GM19328 (cell line): ENCODE data around the gene UBE2G2.

Experiments used
- ATAC-seq: cut with Tn5 transposase; IDR thresholded peaks from one replicate; pipeline ENCODE4 v1.9.1; 2021; ENCODE audit warnings: mild to moderate bottlenecking, moderate library complexity; ENCODE audit not compliant: unreplicated experiment

Gene UBE2G2

GRCh38 chr21:44752671-44753235, 48.9 kb downstream of the UBE2G2 start:
- ATAC-seq: no peak

GRCh38 chr21:44751799-44752636, 49.6 kb downstream of the UBE2G2 start:
- no peak for ATAC-seq

- no peak for ATAC-seq
Observed at GRCh38 chr21:44751186-44751798, 50.3 kb downstream of the UBE2G2 start.

- no peak for ATAC-seq
Observed at GRCh38 chr21:44750675-44751025, 51.0 kb downstream of the UBE2G2 start.

GRCh38 chr21:44749759-44750674, 51.6 kb downstream of the UBE2G2 start:
- no peak for ATAC-seq

- ATAC-seq: no peak
Observed at GRCh38 chr21:44749116-44749758, 52.4 kb downstream of the UBE2G2 start.

GRCh38 chr21:44748621-44749020, 53.0 kb downstream of the UBE2G2 start:
- ATAC-seq: no peak

- no peak for ATAC-seq
Observed at GRCh38 chr21:44742418-44743153, 59.0 kb downstream of the UBE2G2 start.

GRCh38 chr21:44741921-44742320, 59.7 kb downstream of the UBE2G2 start:
- no peak for ATAC-seq

GRCh38 chr21:44740742-44741141, 60.9 kb downstream of the UBE2G2 start:
- no peak for ATAC-seq

- ATAC-seq: no peak
Observed at GRCh38 chr21:44739316-44739715, 62.3 kb downstream of the UBE2G2 start.

- no peak for ATAC-seq
Observed at GRCh38 chr21:44738621-44739020, 63.0 kb downstream of the UBE2G2 start.

GRCh38 chr21:44737706-44738354, 63.8 kb downstream of the UBE2G2 start:
- ATAC-seq: no peak

GRCh38 chr21:44736291-44737004, 65.2 kb downstream of the UBE2G2 start:
- ATAC-seq: no peak

- no peak for ATAC-seq
Observed at GRCh38 chr21:44735821-44736220, 65.8 kb downstream of the UBE2G2 start.

GRCh38 chr21:44734841-44735240, 66.8 kb downstream of the UBE2G2 start:
- ATAC-seq: no peak

GRCh38 chr21:44734026-44734745, 67.4 kb downstream of the UBE2G2 start:
- no peak for ATAC-seq

- no peak for ATAC-seq
Observed at GRCh38 chr21:44732956-44733355, 68.7 kb downstream of the UBE2G2 start.
